IMR-90 (cell line): ENCODE results near the gene SSR4. TPM values are rescaled to one million over a fixed set of nuclear protein-coding genes. Genes with fewer than 3 reads are reported as not detected.

ENCODE experiments used
- ATAC-seq: fragments of 200-7000 bp; cut with Tn5 transposase; 2 replicates; pipeline ENCODE4 v1.9.1; 2020; ENCODE audit warnings: low read depth, mild to moderate bottlenecking, moderate library complexity
- BruUV-seq: library from RNA; stranded (reverse); fragments of 400-500 nt; replicated peaks from 2 replicates; lab custom pipeline; 2021; lab: Mats Ljungman, UMichigan
- CTCF ChIA-PET: fragments of 300-600 bp; formaldehyde crosslinking; extraction: SDS; loops from one replicate; lab custom pipeline; 2021; ENCODE audit warnings: antibody characterized with exemption; lab: Yijun Ruan, JAX
- POLR2A ChIA-PET: fragments of 300-600 bp; sonication (Branson Sonifier 250); formaldehyde crosslinking; loops from one replicate; lab custom pipeline; 2022; ENCODE audit warnings: antibody characterized with exemption; ENCODE audit not compliant: unreplicated experiment; lab: Charles Lee
- DNase-seq: peaks from one replicate; pipeline ENCODE4 v3.0.0; 2013
- H2AFZ ChIP-seq: replicated peaks from 2 replicates; pipeline ENCODE3; 2013; ENCODE audit warnings: low read length, mild to moderate bottlenecking; ENCODE audit not compliant: poor library complexity
- H2AK5ac ChIP-seq: 2 replicates; pipeline ENCODE4 v1.6.1; 2013; ENCODE audit warnings: low read depth, low read length, inconsistent platforms
- H2AK9ac ChIP-seq: replicated peaks from 2 replicates; pipeline ENCODE3; 2013; ENCODE audit warnings: mild to moderate bottlenecking, low read depth, low read length, moderate library complexity; ENCODE audit not compliant: poor library complexity
- H2BK120ac ChIP-seq: 2 replicates; pipeline ENCODE4 v1.6.1; 2013; ENCODE audit warnings: low read depth, low read length, inconsistent platforms
- H2BK15ac ChIP-seq: 3 replicates; pipeline ENCODE4 v1.6.1; 2013; ENCODE audit warnings: low read depth, low read length, inconsistent platforms
- H2BK20ac ChIP-seq: 2 replicates; pipeline ENCODE4 v1.6.1; 2013; ENCODE audit warnings: low read depth, mild to moderate bottlenecking, inconsistent platforms, low read length, moderate library complexity
- H2BK5ac ChIP-seq: 2 replicates; pipeline ENCODE4 v1.6.1; 2013; ENCODE audit warnings: mild to moderate bottlenecking, low read depth, low read length, inconsistent platforms; ENCODE audit not compliant: poor library complexity, severe bottlenecking
- H3K14ac ChIP-seq: replicated peaks from 2 replicates; pipeline ENCODE4 v1.6.1; 2013; ENCODE audit warnings: low read depth, low read length, inconsistent platforms
- H3K18ac ChIP-seq: 2 replicates; pipeline ENCODE4 v1.6.1; 2013; ENCODE audit warnings: low read depth, low read length, control low read depth
- H3K23ac ChIP-seq: 2 replicates; pipeline ENCODE4 v1.6.1; 2013; ENCODE audit warnings: low read depth, low read length, inconsistent platforms
- H3K27ac ChIP-seq: 2 replicates; pipeline ENCODE4 v1.5.1; 2013; ENCODE audit warnings: mild to moderate bottlenecking, control low read depth, low read length; ENCODE audit not compliant: insufficient read depth
- H3K27me3 ChIP-seq: 2 replicates; pipeline ENCODE4 v1.6.1; 2013; ENCODE audit warnings: low read length; ENCODE audit not compliant: control insufficient read depth, insufficient read depth
- H3K36me3 ChIP-seq: 2 replicates; pipeline ENCODE4 v1.6.1; 2013; ENCODE audit warnings: low read length, mixed read lengths; ENCODE audit not compliant: control insufficient read depth, insufficient read depth
- H3K4ac ChIP-seq: 2 replicates; pipeline ENCODE4 v1.6.1; 2013; ENCODE audit warnings: low read depth, low read length, inconsistent platforms
- H3K4me1 ChIP-seq: 2 replicates; pipeline ENCODE4 v1.6.1; 2013; ENCODE audit warnings: low read length, mixed read lengths; ENCODE audit not compliant: control insufficient read depth, insufficient read depth
- H3K4me2 ChIP-seq: 2 replicates; pipeline ENCODE4 v1.6.1; 2013; ENCODE audit warnings: low read depth, mild to moderate bottlenecking, control low read depth, low read length, moderate library complexity
- H3K4me3 ChIP-seq: 2 replicates; pipeline ENCODE4 v1.5.1; 2013; ENCODE audit warnings: low read depth, mild to moderate bottlenecking, control low read depth, low read length, moderate library complexity; ENCODE audit not compliant: insufficient read depth
- H3K56ac ChIP-seq: 2 replicates; pipeline ENCODE4 v1.6.1; 2013; ENCODE audit warnings: low read length, inconsistent platforms; ENCODE audit not compliant: insufficient read depth; ENCODE audit errors: extremely low read depth
- H3K79me1 ChIP-seq, 2 experiments: 2 replicates each; pipeline ENCODE4 v1.6.1; 2013; ENCODE audit warnings: low read length in 2 of 2, inconsistent platforms in 1 of 2, low read depth in 1 of 2
- H3K9ac ChIP-seq: 2 replicates; pipeline ENCODE4 v1.6.1; 2013; ENCODE audit warnings: low read depth, low read length, control low read depth
- H3K9me1 ChIP-seq: 2 replicates; pipeline ENCODE4 v1.6.1; 2013; ENCODE audit warnings: low read length, inconsistent platforms; ENCODE audit not compliant: insufficient read depth
- H3K9me3 ChIP-seq: 2 replicates; pipeline ENCODE4 v1.6.1; 2013; ENCODE audit warnings: low read length; ENCODE audit not compliant: control insufficient read depth, insufficient read depth
- H4K20me1 ChIP-seq: 2 replicates; pipeline ENCODE4 v1.6.1; 2013; ENCODE audit warnings: low read length, inconsistent platforms; ENCODE audit not compliant: insufficient read depth
- H4K5ac ChIP-seq: 2 replicates; pipeline ENCODE4 v1.6.1; 2013; ENCODE audit warnings: mild to moderate bottlenecking, low read depth, low read length, control low read depth
- H4K8ac ChIP-seq, 2 experiments: 2 replicates each; pipeline ENCODE4 v1.6.1; 2013; ENCODE audit warnings: low read depth in 2 of 2, low read length in 2 of 2, control low read depth in 1 of 2, inconsistent platforms in 1 of 2
- H4K91ac ChIP-seq: 2 replicates; pipeline ENCODE4 v1.6.1; 2013; ENCODE audit warnings: low read depth, low read length, inconsistent platforms; ENCODE audit not compliant: insufficient read depth
- CEBPB ChIP-seq: IDR thresholded peaks from 2 replicates; pipeline ENCODE4 v1.6.1; 2012; ENCODE audit warnings: low read depth, low read length, improper control_type of control experiment
- CHD1 ChIP-seq: IDR thresholded peaks from 2 replicates; pipeline ENCODE4 v1.6.1; 2012; ENCODE audit warnings: low read depth, low read length, improper control_type of control experiment
- CTCF ChIP-seq: conservative IDR thresholded peaks from 2 replicates; pipeline ENCODE4 v1.5.1; 2012; ENCODE audit warnings: mild to moderate bottlenecking, low read depth, low read length, improper control_type of control experiment
- FOS ChIP-seq: fragments of 150-350 bp; IDR thresholded peaks from 2 replicates; pipeline ENCODE4 v1.6.1; 2016; ENCODE audit warnings: low read depth, low read length
- MAFK ChIP-seq: IDR thresholded peaks from 2 replicates; pipeline ENCODE4 v1.6.1; 2012; ENCODE audit warnings: low read depth, low read length, improper control_type of control experiment
- MXI1 ChIP-seq: IDR thresholded peaks from 2 replicates; pipeline ENCODE4 v1.6.1; 2012; ENCODE audit warnings: low read depth, mild to moderate bottlenecking, low read length, moderate library complexity, borderline replicate concordance
- NFE2L2 ChIP-seq: fragments of 150-350 bp; IDR thresholded peaks from 2 replicates; pipeline ENCODE4 v1.6.1; 2016; ENCODE audit warnings: low read depth, mild to moderate bottlenecking, low read length
- POLR2A ChIP-seq: IDR thresholded peaks from 2 replicates; pipeline ENCODE4 v1.6.1; 2012; ENCODE audit warnings: mild to moderate bottlenecking, low read depth, low read length
- RAD21 ChIP-seq: IDR thresholded peaks from 2 replicates; pipeline ENCODE4 v1.6.1; 2012; ENCODE audit warnings: low read length, improper control_type of control experiment
- RCOR1 ChIP-seq: IDR thresholded peaks from 2 replicates; pipeline ENCODE4 v1.6.1; 2012; ENCODE audit warnings: mild to moderate bottlenecking, low read length, improper control_type of control experiment; ENCODE audit not compliant: insufficient replicate concordance
- RFX5 ChIP-seq: IDR thresholded peaks from 2 replicates; pipeline ENCODE4 v1.8.0; 2012; ENCODE audit warnings: low read depth, mild to moderate bottlenecking, low read length, moderate library complexity
- SMC3 ChIP-seq: fragments of 150-350 bp; IDR thresholded peaks from 2 replicates; pipeline ENCODE4 v1.6.1; 2016; ENCODE audit warnings: low read depth, mild to moderate bottlenecking, antibody characterized with exemption, low read length, moderate library complexity
- USF2 ChIP-seq: fragments of 150-350 bp; IDR thresholded peaks from 2 replicates; pipeline ENCODE4 v1.6.1; 2017; ENCODE audit warnings: mild to moderate bottlenecking, antibody characterized with exemption, low read length, low read depth
- WGBS, 2 experiments: methylation state at CpG; one replicate each; pipeline versions ENCODE4 v1.1.5 to v1.1.7; 2013; ENCODE audit warnings: missing lambda C conversion rate in 2 of 2; ENCODE audit not compliant: insufficient read length in 1 of 2; ENCODE audit errors: extremely low coverage in 2 of 2; 5-methylcytosine and 5-hydroxymethylcytosine counted together
- dilution Hi-C: fragments of 300-500 bp; cut with HindIII; formaldehyde crosslinking; loops from one replicate; pipeline ENCODE4 v1.14.3; 2018; ENCODE audit warnings: low sequenced_read_pairs; ENCODE audit not compliant: unreplicated experiment
- in situ Hi-C: fragments of 300-500 bp; cut with MboI; formaldehyde crosslinking; loops from 3 replicates; pipeline ENCODE4 v1.14.3; 2019; ENCODE audit warnings: low sequenced_read_pairs, inconsistent platforms, mixed read lengths
- intact Hi-C: fragments of 100-400 bp; cut with micrococcal nuclease; formaldehyde crosslinking; loops from 2 replicates; pipeline ENCODE4 v1.10.0; 2022
- polyA plus RNA-seq, 3 experiments: library from polyadenylated mRNA; depleted of rRNA; stranded (reverse); fragments of >200 nt; gene quantifications; 2 replicates each; pipeline ENCODE4 v1.2.3, GENCODE V29; 2012; ENCODE audit warnings: low replicate concordance in 1 of 3
- total RNA-seq: library from RNA; depleted of rRNA; stranded (reverse); fragments of >200 nt; gene quantifications from 2 replicates; pipeline ENCODE4 v1.2.3, GENCODE V29; 2012

SSR4 gene
- total and polyA plus RNA-seq, 2 of the 4 experiments (the other 2 are of a cell fraction), result 141 to 480 TPM

GRCh38 chrX:153830640-153831428 lies 36.4 kb downstream of the SSR4 start (continued):
- no peak for TF ChIP-seq RAD21

GRCh38 chrX:153831429-153832150 lies 37.1 kb downstream of the SSR4 start:
- Histone ChIP-seq H3K4me3 (no peak overlapping the region), H2AFZ (no peak overlapping the region), H2AK9ac (no peak overlapping the region), H3K9me3 (peaks cover 20% of the 10 kb centered on the region; the same call in 1 of the 2 replicates), H3K4ac (no peak overlapping the region), H2BK5ac (no peak overlapping the region), H3K4me2 (no peak overlapping the region), H3K9ac (no peak overlapping the region), H4K8ac (no peak overlapping the region), H2BK15ac (no peak overlapping the region), H2AK5ac (no peak overlapping the region), H3K56ac (no peak overlapping the region), H3K36me3 (no peaks in the 10 kb centered on the region), H3K23ac (no peak overlapping the region), H3K27me3 (peaks cover 48% of the 10 kb centered on the region), H3K4me1 (no peaks in the 10 kb centered on the region), H3K18ac (no peak overlapping the region), H3K9me1 (no peaks in the 10 kb centered on the region), H2BK20ac (no peak overlapping the region), H4K5ac (no peak overlapping the region), H4K20me1 (no peaks in the 10 kb centered on the region; the same call in 1 of the 2 replicates), H4K91ac (no peak overlapping the region), H3K27ac (no peak overlapping the region), H3K79me1 (no peaks in the 10 kb centered on the region), H2BK120ac (no peak overlapping the region), H3K14ac (no peak overlapping the region)
- in situ Hi-C loops, result no loop called here
- ChIA-PET POLR2A (no interaction called here), CTCF (no interaction called here)
- DNase-seq (no peak), ATAC-seq (no peak)
- no TSS peak for BruUV-seq
- WGBS, 2 experiments, result 67% methylated on average over 9 of the region's 23 CpGs; no CpG with 5 or more reads in 1 of the 2 experiments
- intact Hi-C loops, result no loop called here
- dilution Hi-C loops, result no loop called here
- TF ChIP-seq SMC3 (no peak), CTCF (no peak), MXI1 (no peak), CEBPB (no peak), POLR2A (no peak), USF2 (no peak), CHD1 (no peak), MAFK (no peak), FOS (no peak), NFE2L2 (no peak), RFX5 (no peak), RCOR1 (no peak)
